ENCODE results near the gene SMNDC1.

- TF ChIP-seq CTCF (IDR thresholded peaks at IDR 0.05), result no peak
- no peak for TF ChIP-seq POLR2A (IDR thresholded peaks at IDR 0.05)
These were observed 17.3 kb upstream of the SMNDC1 start for GRCh38 chr10:110321869-110322620.
